Regular cardiac myocyte (primary cell): ENCODE data around the gene NACA2. TPM values are rescaled to one million over a fixed set of nuclear protein-coding genes. Genes with fewer than 3 reads are reported as not detected.

Experiments used
- total RNA-seq: library from RNA; depleted of rRNA; stranded (reverse); fragments of >200 nt; gene quantifications from 2 replicates; pipeline ENCODE4 v1.2.3, GENCODE V29; 2014

NACA2 gene
- total RNA-seq = not detected in 2 replicates

GRCh38 chr17:61591018-61591417 is at the start of gene NACA2:
Gene NACA2, minus strand, starts transcription at chr17:61591219. Its CDS starts 39 bp downstream, at chr17:61591180.

Other genes starting within 250 kb of the NACA2 start
- gene TBX2, start 191.4 kb downstream of the NACA2 start, total RNA-seq = 23.4 and 64.0 TPM in 2 replicates
- gene TBX4, start 138.8 kb downstream of the NACA2 start, total RNA-seq = under 0.01 TPM in 1 of 2 replicates, not detected in the other